ENCODE data around the gene WDFY4.

DNA sequence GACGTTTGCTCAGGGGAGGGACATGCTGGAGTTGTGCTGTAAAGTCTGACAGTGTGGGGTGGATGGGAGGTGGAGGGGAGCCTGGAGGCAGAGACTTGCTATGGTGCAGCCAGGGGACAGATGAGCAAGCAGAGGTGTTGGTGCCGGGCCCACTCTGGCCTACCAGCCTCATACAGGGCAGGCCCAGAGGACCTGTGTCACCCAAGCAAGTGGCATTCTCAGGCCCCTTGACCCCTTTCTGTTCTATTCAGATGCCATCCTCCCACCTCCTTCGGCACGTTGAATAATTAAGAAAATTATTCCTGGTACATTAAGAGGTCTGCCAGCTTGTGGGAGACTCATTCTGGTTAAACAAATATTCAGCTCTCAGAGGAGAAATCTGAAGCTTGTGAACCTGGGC is 8.5 kb downstream of the WDFY4 start:
- TF ChIP-seq MXI1 (IDR thresholded peaks at IDR 0.05; ENCODE audit: low read depth, low read length) (no peak), FOXJ3 (CRISPR knock-in tag; IDR thresholded peaks at IDR 0.05) (no peak), SIN3A (IDR thresholded peaks at IDR 0.05; ENCODE audit: borderline replicate concordance, low read depth, low read length) (no peak), EP300 (IDR thresholded peaks at IDR 0.05; ENCODE audit: borderline replicate concordance in 1 of 2, low read depth in 1 of 2, low read length in 1 of 2) (no peak), MEF2A (IDR thresholded peaks at IDR 0.05; ENCODE audit: borderline replicate concordance, low read depth) (no peak), POLR2AphosphoS5 (IDR thresholded peaks at IDR 0.05; ENCODE audit: low read depth, low read length) (no peak), YY1 (IDR thresholded peaks at IDR 0.05; ENCODE audit: low read depth) (no peak), RCOR1 (IDR thresholded peaks at IDR 0.05; ENCODE audit: low read length) (no peak), RFX5 (IDR thresholded peaks at IDR 0.05; ENCODE audit: low read length) (no peak), TAF1 (IDR thresholded peaks at IDR 0.05; ENCODE audit: borderline replicate concordance, low read depth, low read length) (no peak), RAD21 (IDR thresholded peaks at IDR 0.05; ENCODE audit: low read length) (no peak)
- TF ChIP-seq, protein P1, sequence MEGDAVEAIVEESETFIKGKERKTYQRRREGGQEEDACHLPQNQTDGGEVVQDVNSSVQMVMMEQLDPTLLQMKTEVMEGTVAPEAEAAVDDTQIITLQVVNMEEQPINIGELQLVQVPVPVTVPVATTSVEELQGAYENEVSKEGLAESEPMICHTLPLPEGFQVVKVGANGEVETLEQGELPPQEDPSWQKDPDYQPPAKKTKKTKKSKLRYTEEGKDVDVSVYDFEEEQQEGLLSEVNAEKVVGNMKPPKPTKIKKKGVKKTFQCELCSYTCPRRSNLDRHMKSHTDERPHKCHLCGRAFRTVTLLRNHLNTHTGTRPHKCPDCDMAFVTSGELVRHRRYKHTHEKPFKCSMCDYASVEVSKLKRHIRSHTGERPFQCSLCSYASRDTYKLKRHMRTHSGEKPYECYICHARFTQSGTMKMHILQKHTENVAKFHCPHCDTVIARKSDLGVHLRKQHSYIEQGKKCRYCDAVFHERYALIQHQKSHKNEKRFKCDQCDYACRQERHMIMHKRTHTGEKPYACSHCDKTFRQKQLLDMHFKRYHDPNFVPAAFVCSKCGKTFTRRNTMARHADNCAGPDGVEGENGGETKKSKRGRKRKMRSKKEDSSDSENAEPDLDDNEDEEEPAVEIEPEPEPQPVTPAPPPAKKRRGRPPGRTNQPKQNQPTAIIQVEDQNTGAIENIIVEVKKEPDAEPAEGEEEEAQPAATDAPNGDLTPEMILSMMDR (IDR thresholded peaks at IDR 0.05): no peak
- TF ChIP-seq, protein P2, sequence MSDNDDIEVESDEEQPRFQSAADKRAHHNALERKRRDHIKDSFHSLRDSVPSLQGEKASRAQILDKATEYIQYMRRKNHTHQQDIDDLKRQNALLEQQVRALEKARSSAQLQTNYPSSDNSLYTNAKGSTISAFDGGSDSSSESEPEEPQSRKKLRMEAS (IDR thresholded peaks at IDR 0.05; ENCODE audit: low read depth): no peak
